ENCODE measurements around the gene SDCCAG8.

SDCCAG8 gene

GRCh38 chr1:243474906-243475305, 219.1 kb downstream of the SDCCAG8 start:
- FAIRE-seq (no peak), DNase-seq (ENCODE audit: insufficient read length, low spot score) (no peak)

- FAIRE-seq (peak; percentile 81), DNase-seq (ENCODE audit: insufficient read length, low spot score) (peak; percentile 76)
Measured at GRCh38 chr1:243475966-243476365, 220.1 kb downstream of the SDCCAG8 start.

GRCh38 chr1:243477731-243478290, 222.0 kb downstream of the SDCCAG8 start:
- DNase-seq (ENCODE audit: insufficient read length, low spot score) (no peak), FAIRE-seq (no peak)

GRCh38 chr1:243481101-243481500, 225.3 kb downstream of the SDCCAG8 start:
- DNase-seq (ENCODE audit: insufficient read length, low spot score) (no peak), FAIRE-seq (no peak)

GRCh38 chr1:243482141-243483022, 226.5 kb downstream of the SDCCAG8 start:
- DNase-seq (ENCODE audit: insufficient read length, low spot score), result peak; percentile 33
- FAIRE-seq, result no peak

GRCh38 chr1:243483071-243483771, 227.4 kb downstream of the SDCCAG8 start:
- DNase-seq (ENCODE audit: insufficient read length, low spot score) (no peak), FAIRE-seq (no peak)

- DNase-seq (ENCODE audit: insufficient read length, low spot score) (no peak), FAIRE-seq (no peak)
Measured at GRCh38 chr1:243483952-243484351, 228.1 kb downstream of the SDCCAG8 start.

- no peak for FAIRE-seq
- DNase-seq (ENCODE audit: insufficient read length, low spot score), result no peak
Measured at GRCh38 chr1:243487036-243487648, 231.3 kb downstream of the SDCCAG8 start.

GRCh38 chr1:243487649-243488227, 231.9 kb downstream of the SDCCAG8 start:
- FAIRE-seq, result no peak
- no peak for DNase-seq (ENCODE audit: insufficient read length, low spot score)

GRCh38 chr1:243488459-243489157, 232.8 kb downstream of the SDCCAG8 start:
- no peak for DNase-seq (ENCODE audit: insufficient read length, low spot score)
- FAIRE-seq, result no peak

- FAIRE-seq, result no peak
- DNase-seq (ENCODE audit: insufficient read length, low spot score), result no peak
Measured at GRCh38 chr1:243489158-243489527, 233.3 kb downstream of the SDCCAG8 start.

- FAIRE-seq, result no peak
Measured at GRCh38 chr1:243489681-243490546, 234.1 kb downstream of the SDCCAG8 start.

GRCh38 chr1:243490748-243491686, 235.2 kb downstream of the SDCCAG8 start:
- DNase-seq (ENCODE audit: insufficient read length, low spot score) (no peak), FAIRE-seq (no peak)

More at GRCh38 chr1:243489681-243490546, 234.1 kb downstream of the SDCCAG8 start:
- DNase-seq (ENCODE audit: insufficient read length, low spot score), result no peak

GRCh38 chr1:243493156-243494129, 237.6 kb downstream of the SDCCAG8 start:
- no peak for DNase-seq (ENCODE audit: insufficient read length, low spot score)
- FAIRE-seq, result no peak

- DNase-seq (ENCODE audit: insufficient read length, low spot score), result no peak
- FAIRE-seq, result no peak
Measured at GRCh38 chr1:243494741-243495431, 239.0 kb downstream of the SDCCAG8 start.

GRCh38 chr1:243495442-243496186, 239.8 kb downstream of the SDCCAG8 start:
- DNase-seq (ENCODE audit: insufficient read length, low spot score) (no peak), FAIRE-seq (no peak)
